ENCODE results near the gene TMEM200A. TPM values are rescaled to one million over a fixed set of nuclear protein-coding genes. Genes with fewer than 3 reads are reported as not detected.

TMEM200A gene
- total RNA-seq, 2 donors from 2014 or later = 0.16 to 0.35 TPM

GRCh38 chr6:130369831-130370230 lies 4.0 kb downstream of the TMEM200A start:
- DNase-seq (ENCODE audit: low spot score in 2 of 2) (no peak), ATAC-seq (no peak)
- Mint-ChIP-seq H3K36me3 (no peaks in the 10 kb centered on the region), H3K27ac (no peak overlapping the region), H3K9me3 (no peaks in the 10 kb centered on the region)

- Mint-ChIP-seq H3K36me3 (no peaks in the 10 kb centered on the region), H3K27ac (no peak overlapping the region), H3K9me3 (no peaks in the 10 kb centered on the region)
- DNase-seq (ENCODE audit: low spot score in 2 of 2) (no peak), ATAC-seq (no peak)
These were observed 6.2 kb downstream of the TMEM200A start for GRCh38 chr6:130371921-130372420.

GRCh38 chr6:130372786-130373185 lies 7.0 kb downstream of the TMEM200A start:
- DNase-seq (ENCODE audit: low spot score in 2 of 2) (no peak), ATAC-seq (no peak)
- Mint-ChIP-seq H3K36me3 (no peaks in the 10 kb centered on the region), H3K9me3 (no peaks in the 10 kb centered on the region), H3K27ac (no peak overlapping the region)

- ATAC-seq (no peak), DNase-seq (ENCODE audit: low spot score in 2 of 2) (no peak)
- Mint-ChIP-seq H3K27ac (no peak overlapping the region), H3K36me3 (no peaks in the 10 kb centered on the region), H3K9me3 (no peaks in the 10 kb centered on the region)
These were observed 8.2 kb downstream of the TMEM200A start for GRCh38 chr6:130373992-130374391.

GRCh38 chr6:130376936-130377335 lies 11.1 kb downstream of the TMEM200A start:
- ATAC-seq (no peak), DNase-seq (ENCODE audit: low spot score in 2 of 2) (no peak)
- H3K36me3 Mint-ChIP-seq = no peaks in the 10 kb centered on the region
- no peaks in the 10 kb centered on the region for H3K9me3 Mint-ChIP-seq
- no peak overlapping the region for H3K27ac Mint-ChIP-seq

- Mint-ChIP-seq H3K9me3 (no peaks in the 10 kb centered on the region), H3K36me3 (no peaks in the 10 kb centered on the region), H3K27ac (no peak overlapping the region)
- ATAC-seq = no peak
- no peak for DNase-seq (ENCODE audit: low spot score in 2 of 2)
These were observed 11.6 kb downstream of the TMEM200A start for GRCh38 chr6:130377371-130377770.

- H3K27ac Mint-ChIP-seq = no peak overlapping the region
- no peaks in the 10 kb centered on the region for H3K9me3 Mint-ChIP-seq
- no peak for DNase-seq (ENCODE audit: low spot score in 2 of 2)
- H3K36me3 Mint-ChIP-seq = no peaks in the 10 kb centered on the region
- ATAC-seq = no peak
These were observed 12.1 kb downstream of the TMEM200A start for GRCh38 chr6:130377915-130378314.

GRCh38 chr6:130379223-130379622 lies 13.4 kb downstream of the TMEM200A start:
- no peak for DNase-seq (ENCODE audit: low spot score in 2 of 2)
- H3K36me3 Mint-ChIP-seq = no peaks in the 10 kb centered on the region
- H3K9me3 Mint-ChIP-seq = no peaks in the 10 kb centered on the region
- no peak overlapping the region for H3K27ac Mint-ChIP-seq
- ATAC-seq = no peak

GRCh38 chr6:130381012-130381411 lies 15.2 kb downstream of the TMEM200A start:
- Mint-ChIP-seq H3K36me3 (no peaks in the 10 kb centered on the region), H3K27ac (no peak overlapping the region), H3K9me3 (no peaks in the 10 kb centered on the region)
- DNase-seq (ENCODE audit: low spot score in 2 of 2) (no peak), ATAC-seq (no peak)

GRCh38 chr6:130381459-130382380 lies 15.9 kb downstream of the TMEM200A start:
- peak in 1 of 2 donors; percentile 6 for DNase-seq (ENCODE audit: low spot score in 2 of 2)
- ATAC-seq = peak in 1 of 2 donors; percentile 64
- no peaks in the 10 kb centered on the region for H3K36me3 Mint-ChIP-seq
- H3K27ac Mint-ChIP-seq = no peak overlapping the region
- no peaks in the 10 kb centered on the region for H3K9me3 Mint-ChIP-seq

- no peak overlapping the region for H3K27ac Mint-ChIP-seq
- H3K36me3 Mint-ChIP-seq = no peaks in the 10 kb centered on the region
- ATAC-seq (no peak), DNase-seq (ENCODE audit: low spot score in 2 of 2) (no peak)
- no peaks in the 10 kb centered on the region for H3K9me3 Mint-ChIP-seq
These were observed 17.2 kb downstream of the TMEM200A start for GRCh38 chr6:130382872-130383490.

- no peak for ATAC-seq
- H3K9me3 Mint-ChIP-seq = no peaks in the 10 kb centered on the region
These were observed 19.4 kb downstream of the TMEM200A start for GRCh38 chr6:130385064-130385695.

GRCh38 chr6:130389142-130389541 lies 23.3 kb downstream of the TMEM200A start:
- Mint-ChIP-seq H3K9me3 (no peaks in the 10 kb centered on the region), H3K27ac (no peak overlapping the region), H3K36me3 (no peaks in the 10 kb centered on the region)
- ATAC-seq (no peak), DNase-seq (ENCODE audit: low spot score in 2 of 2) (no peak)

More at GRCh38 chr6:130385064-130385695, 19.4 kb downstream of the TMEM200A start:
- H3K36me3 Mint-ChIP-seq = no peaks in the 10 kb centered on the region
- DNase-seq (ENCODE audit: low spot score in 2 of 2) = no peak
- no peak overlapping the region for H3K27ac Mint-ChIP-seq

- DNase-seq (ENCODE audit: low spot score in 2 of 2) (no peak), ATAC-seq (no peak)
- no peak overlapping the region for H3K27ac Mint-ChIP-seq
- no peaks in the 10 kb centered on the region for H3K9me3 Mint-ChIP-seq
- H3K36me3 Mint-ChIP-seq = no peaks in the 10 kb centered on the region
These were observed 25.1 kb downstream of the TMEM200A start for GRCh38 chr6:130390890-130391289.

GRCh38 chr6:130393306-130393705 lies 27.5 kb downstream of the TMEM200A start:
- DNase-seq (ENCODE audit: low spot score in 2 of 2) (no peak), ATAC-seq (no peak)
- no peak overlapping the region for H3K27ac Mint-ChIP-seq
- no peaks in the 10 kb centered on the region for H3K36me3 Mint-ChIP-seq
- no peaks in the 10 kb centered on the region for H3K9me3 Mint-ChIP-seq

- ATAC-seq = no peak
- Mint-ChIP-seq H3K36me3 (no peaks in the 10 kb centered on the region), H3K9me3 (no peaks in the 10 kb centered on the region), H3K27ac (no peak overlapping the region)
- no peak for DNase-seq (ENCODE audit: low spot score in 2 of 2)
These were observed 28.4 kb downstream of the TMEM200A start for GRCh38 chr6:130394246-130394645.

- H3K36me3 Mint-ChIP-seq = no peaks in the 10 kb centered on the region
- peaks cover 3 to 6% of the 10 kb centered on the region in 2 donors for H3K9me3 Mint-ChIP-seq
These were observed 29.3 kb downstream of the TMEM200A start for GRCh38 chr6:130395164-130395563.

More at GRCh38 chr6:130395164-130395563, 29.3 kb downstream of the TMEM200A start:
- DNase-seq (ENCODE audit: low spot score in 2 of 2) (no peak), ATAC-seq (no peak)
- H3K27ac Mint-ChIP-seq = no peak overlapping the region
